HEK293 (cell line): ENCODE measurements around the gene PPRC1.

Source experiments
- REPIN1 ChIP-seq: fragments of 450-650 bp; formaldehyde crosslinking; IDR thresholded peaks from 2 replicates; pipeline ENCODE4 v1.5.1; 2017; ENCODE audit warnings: missing biosample characterization, missing genetic modification characterization, low read depth
- ZFP37 ChIP-seq: fragments of 450-650 bp; formaldehyde crosslinking; IDR thresholded peaks from 2 replicates; pipeline ENCODE4 v1.5.1; 2016; ENCODE audit warnings: missing biosample characterization, missing genetic modification characterization
- ZFP69B ChIP-seq: fragments of 450-650 bp; formaldehyde crosslinking; IDR thresholded peaks from 2 replicates; pipeline ENCODE4 v1.5.1; 2016; ENCODE audit warnings: missing biosample characterization, missing genetic modification characterization
- ZNF692 ChIP-seq: fragments of 450-650 bp; formaldehyde crosslinking; IDR thresholded peaks from 2 replicates; pipeline ENCODE4 v1.5.1; 2016; ENCODE audit warnings: missing biosample characterization, missing genetic modification characterization
- TF ChIP-seq, protein P1 (sequence below): fragments of 450-650 bp; formaldehyde crosslinking; IDR thresholded peaks from 2 replicates; pipeline ENCODE4 v1.5.1; 2016; ENCODE audit warnings: missing biosample characterization, missing genetic modification characterization
- TF ChIP-seq, protein P2 (sequence below): fragments of 450-650 bp; formaldehyde crosslinking; IDR thresholded peaks from 2 replicates; pipeline ENCODE4 v1.5.1; 2016; ENCODE audit warnings: missing biosample characterization, missing genetic modification characterization
- TF ChIP-seq, protein P3 (sequence below): fragments of 450-650 bp; formaldehyde crosslinking; IDR thresholded peaks from 2 replicates; pipeline ENCODE4 v1.5.1; 2016; ENCODE audit warnings: missing biosample characterization, missing genetic modification characterization

DNA sequence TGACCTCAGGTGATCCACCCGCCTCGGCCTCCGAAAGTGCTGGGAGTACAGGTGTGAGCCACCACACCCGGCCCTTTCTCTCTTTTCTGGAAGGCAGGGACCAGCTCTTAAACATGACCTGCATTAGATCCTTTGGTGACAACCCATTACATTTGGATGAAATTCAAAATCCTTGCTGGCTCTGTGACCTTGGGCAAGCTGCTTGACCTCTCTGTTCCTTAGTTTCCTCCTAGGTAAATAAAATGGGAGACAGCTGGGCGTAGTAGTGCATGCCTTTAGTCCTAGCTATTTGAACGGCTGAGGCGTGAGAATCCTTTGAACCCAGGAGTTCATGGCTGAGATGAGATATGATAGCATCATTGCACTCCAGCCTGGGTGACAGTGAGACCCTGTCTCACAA is 36.4 kb upstream of the PPRC1 start:
- TF ChIP-seq, protein P1, sequence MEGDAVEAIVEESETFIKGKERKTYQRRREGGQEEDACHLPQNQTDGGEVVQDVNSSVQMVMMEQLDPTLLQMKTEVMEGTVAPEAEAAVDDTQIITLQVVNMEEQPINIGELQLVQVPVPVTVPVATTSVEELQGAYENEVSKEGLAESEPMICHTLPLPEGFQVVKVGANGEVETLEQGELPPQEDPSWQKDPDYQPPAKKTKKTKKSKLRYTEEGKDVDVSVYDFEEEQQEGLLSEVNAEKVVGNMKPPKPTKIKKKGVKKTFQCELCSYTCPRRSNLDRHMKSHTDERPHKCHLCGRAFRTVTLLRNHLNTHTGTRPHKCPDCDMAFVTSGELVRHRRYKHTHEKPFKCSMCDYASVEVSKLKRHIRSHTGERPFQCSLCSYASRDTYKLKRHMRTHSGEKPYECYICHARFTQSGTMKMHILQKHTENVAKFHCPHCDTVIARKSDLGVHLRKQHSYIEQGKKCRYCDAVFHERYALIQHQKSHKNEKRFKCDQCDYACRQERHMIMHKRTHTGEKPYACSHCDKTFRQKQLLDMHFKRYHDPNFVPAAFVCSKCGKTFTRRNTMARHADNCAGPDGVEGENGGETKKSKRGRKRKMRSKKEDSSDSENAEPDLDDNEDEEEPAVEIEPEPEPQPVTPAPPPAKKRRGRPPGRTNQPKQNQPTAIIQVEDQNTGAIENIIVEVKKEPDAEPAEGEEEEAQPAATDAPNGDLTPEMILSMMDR (tag by site-specific recombination), result no peak
- TF ChIP-seq REPIN1 (no peak), ZFP69B (tag by site-specific recombination) (no peak), ZNF692 (tag by site-specific recombination) (no peak), ZFP37 (tag by site-specific recombination) (no peak)
- TF ChIP-seq, protein P2, sequence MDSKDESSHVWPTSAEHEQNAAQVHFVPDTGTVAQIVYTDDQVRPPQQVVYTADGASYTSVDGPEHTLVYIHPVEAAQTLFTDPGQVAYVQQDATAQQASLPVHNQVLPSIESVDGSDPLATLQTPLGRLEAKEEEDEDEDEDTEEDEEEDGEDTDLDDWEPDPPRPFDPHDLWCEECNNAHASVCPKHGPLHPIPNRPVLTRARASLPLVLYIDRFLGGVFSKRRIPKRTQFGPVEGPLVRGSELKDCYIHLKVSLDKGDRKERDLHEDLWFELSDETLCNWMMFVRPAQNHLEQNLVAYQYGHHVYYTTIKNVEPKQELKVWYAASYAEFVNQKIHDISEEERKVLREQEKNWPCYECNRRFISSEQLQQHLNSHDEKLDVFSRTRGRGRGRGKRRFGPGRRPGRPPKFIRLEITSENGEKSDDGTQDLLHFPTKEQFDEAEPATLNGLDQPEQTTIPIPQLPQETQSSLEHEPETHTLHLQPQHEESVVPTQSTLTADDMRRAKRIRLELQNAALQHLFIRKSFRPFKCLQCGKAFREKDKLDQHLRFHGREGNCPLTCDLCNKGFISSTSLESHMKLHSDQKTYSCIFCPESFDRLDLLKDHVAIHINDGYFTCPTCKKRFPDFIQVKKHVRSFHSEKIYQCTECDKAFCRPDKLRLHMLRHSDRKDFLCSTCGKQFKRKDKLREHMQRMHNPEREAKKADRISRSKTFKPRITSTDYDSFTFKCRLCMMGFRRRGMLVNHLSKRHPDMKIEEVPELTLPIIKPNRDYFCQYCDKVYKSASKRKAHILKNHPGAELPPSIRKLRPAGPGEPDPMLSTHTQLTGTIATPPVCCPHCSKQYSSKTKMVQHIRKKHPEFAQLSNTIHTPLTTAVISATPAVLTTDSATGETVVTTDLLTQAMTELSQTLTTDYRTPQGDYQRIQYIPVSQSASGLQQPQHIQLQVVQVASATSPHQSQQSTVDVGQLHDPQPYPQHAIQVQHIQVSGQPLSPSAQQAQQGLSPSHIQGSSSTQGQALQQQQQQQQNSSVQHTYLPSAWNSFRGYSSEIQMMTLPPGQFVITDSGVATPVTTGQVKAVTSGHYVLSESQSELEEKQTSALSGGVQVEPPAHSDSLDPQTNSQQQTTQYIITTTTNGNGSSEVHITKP (tag by site-specific recombination), result no peak
- TF ChIP-seq, protein P3, sequence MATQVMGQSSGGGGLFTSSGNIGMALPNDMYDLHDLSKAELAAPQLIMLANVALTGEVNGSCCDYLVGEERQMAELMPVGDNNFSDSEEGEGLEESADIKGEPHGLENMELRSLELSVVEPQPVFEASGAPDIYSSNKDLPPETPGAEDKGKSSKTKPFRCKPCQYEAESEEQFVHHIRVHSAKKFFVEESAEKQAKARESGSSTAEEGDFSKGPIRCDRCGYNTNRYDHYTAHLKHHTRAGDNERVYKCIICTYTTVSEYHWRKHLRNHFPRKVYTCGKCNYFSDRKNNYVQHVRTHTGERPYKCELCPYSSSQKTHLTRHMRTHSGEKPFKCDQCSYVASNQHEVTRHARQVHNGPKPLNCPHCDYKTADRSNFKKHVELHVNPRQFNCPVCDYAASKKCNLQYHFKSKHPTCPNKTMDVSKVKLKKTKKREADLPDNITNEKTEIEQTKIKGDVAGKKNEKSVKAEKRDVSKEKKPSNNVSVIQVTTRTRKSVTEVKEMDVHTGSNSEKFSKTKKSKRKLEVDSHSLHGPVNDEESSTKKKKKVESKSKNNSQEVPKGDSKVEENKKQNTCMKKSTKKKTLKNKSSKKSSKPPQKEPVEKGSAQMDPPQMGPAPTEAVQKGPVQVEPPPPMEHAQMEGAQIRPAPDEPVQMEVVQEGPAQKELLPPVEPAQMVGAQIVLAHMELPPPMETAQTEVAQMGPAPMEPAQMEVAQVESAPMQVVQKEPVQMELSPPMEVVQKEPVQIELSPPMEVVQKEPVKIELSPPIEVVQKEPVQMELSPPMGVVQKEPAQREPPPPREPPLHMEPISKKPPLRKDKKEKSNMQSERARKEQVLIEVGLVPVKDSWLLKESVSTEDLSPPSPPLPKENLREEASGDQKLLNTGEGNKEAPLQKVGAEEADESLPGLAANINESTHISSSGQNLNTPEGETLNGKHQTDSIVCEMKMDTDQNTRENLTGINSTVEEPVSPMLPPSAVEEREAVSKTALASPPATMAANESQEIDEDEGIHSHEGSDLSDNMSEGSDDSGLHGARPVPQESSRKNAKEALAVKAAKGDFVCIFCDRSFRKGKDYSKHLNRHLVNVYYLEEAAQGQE (tag by site-specific recombination), result no peak
